Measurements from ENCODE around the gene CA11.

- TF ChIP-seq CTCF (IDR thresholded peaks at IDR 0.05) (no peak), POLR2A (IDR thresholded peaks at IDR 0.05) (no peak)
Observed at GRCh38 chr19:48627865-48628314, 18.1 kb downstream of the CA11 start.
